ENCODE measurements around the gene HIVEP3.

The HIVEP3 gene

GRCh38 chr1:41859686-41860085 lies 59.0 kb downstream of the HIVEP3 start:
- in situ Hi-C loops (cut with MboI; ENCODE audit: low pct_unique_long_range_greater_than_20kb, low sequenced_read_pairs), result no loop called here
- DNase-seq, result no peak

- DNase-seq, result no peak
- in situ Hi-C loops (cut with MboI; ENCODE audit: low pct_unique_long_range_greater_than_20kb, low sequenced_read_pairs), result no loop called here
These were observed 61.8 kb downstream of the HIVEP3 start for GRCh38 chr1:41856944-41857285.

- no peak for DNase-seq
- in situ Hi-C loops (cut with MboI; ENCODE audit: low pct_unique_long_range_greater_than_20kb, low sequenced_read_pairs), result no loop called here
These were observed 62.4 kb downstream of the HIVEP3 start for GRCh38 chr1:41856151-41856943.

GRCh38 chr1:41855713-41856112 lies 63.0 kb downstream of the HIVEP3 start:
- in situ Hi-C loops (cut with MboI; ENCODE audit: low pct_unique_long_range_greater_than_20kb, low sequenced_read_pairs), result no loop called here
- DNase-seq, result no peak

GRCh38 chr1:41853907-41854306 lies 64.8 kb downstream of the HIVEP3 start:
- no peak for DNase-seq
- in situ Hi-C loops (cut with MboI; ENCODE audit: low pct_unique_long_range_greater_than_20kb, low sequenced_read_pairs), result no loop called here

- in situ Hi-C loops (cut with MboI; ENCODE audit: low pct_unique_long_range_greater_than_20kb, low sequenced_read_pairs), result no loop called here
- DNase-seq, result no peak
These were observed 66.6 kb downstream of the HIVEP3 start for GRCh38 chr1:41852091-41852490.

- DNase-seq, result peak; percentile 81
- in situ Hi-C loops (cut with MboI; ENCODE audit: low pct_unique_long_range_greater_than_20kb, low sequenced_read_pairs), result no loop called here
These were observed 67.1 kb downstream of the HIVEP3 start for GRCh38 chr1:41851589-41851988.

- DNase-seq, result no peak
- in situ Hi-C loops (cut with MboI; ENCODE audit: low pct_unique_long_range_greater_than_20kb, low sequenced_read_pairs), result no loop called here
These were observed 68.7 kb downstream of the HIVEP3 start for GRCh38 chr1:41850029-41850428.

- in situ Hi-C loops (cut with MboI; ENCODE audit: low pct_unique_long_range_greater_than_20kb, low sequenced_read_pairs), result no loop called here
- no peak for DNase-seq
These were observed 69.4 kb downstream of the HIVEP3 start for GRCh38 chr1:41849211-41849759.

- DNase-seq, result no peak
- in situ Hi-C loops (cut with MboI; ENCODE audit: low pct_unique_long_range_greater_than_20kb, low sequenced_read_pairs), result no loop called here
These were observed 70.3 kb downstream of the HIVEP3 start for GRCh38 chr1:41848216-41848952.

GRCh38 chr1:41847733-41848132 lies 71.0 kb downstream of the HIVEP3 start:
- in situ Hi-C loops (cut with MboI; ENCODE audit: low pct_unique_long_range_greater_than_20kb, low sequenced_read_pairs), result no loop called here
- DNase-seq, result no peak

GRCh38 chr1:41846625-41847405 lies 71.9 kb downstream of the HIVEP3 start:
- in situ Hi-C loops (cut with MboI; ENCODE audit: low pct_unique_long_range_greater_than_20kb, low sequenced_read_pairs), result no loop called here
- DNase-seq, result no peak

GRCh38 chr1:41844781-41845272 lies 73.9 kb downstream of the HIVEP3 start:
- in situ Hi-C loops (cut with MboI; ENCODE audit: low pct_unique_long_range_greater_than_20kb, low sequenced_read_pairs), result no loop called here
- no peak for DNase-seq

- in situ Hi-C loops (cut with MboI; ENCODE audit: low pct_unique_long_range_greater_than_20kb, low sequenced_read_pairs), result no loop called here
These were observed 74.5 kb downstream of the HIVEP3 start for GRCh38 chr1:41844255-41844654.

GRCh38 chr1:41842993-41843755 lies 75.5 kb downstream of the HIVEP3 start:
- no peak for DNase-seq
- in situ Hi-C loops (cut with MboI; ENCODE audit: low pct_unique_long_range_greater_than_20kb, low sequenced_read_pairs), result no loop called here

More at GRCh38 chr1:41844255-41844654, 74.5 kb downstream of the HIVEP3 start:
- no peak for DNase-seq

GRCh38 chr1:41842326-41842725 lies 76.4 kb downstream of the HIVEP3 start:
- DNase-seq, result no peak
- in situ Hi-C loops (cut with MboI; ENCODE audit: low pct_unique_long_range_greater_than_20kb, low sequenced_read_pairs), result no loop called here

- DNase-seq, result no peak
- in situ Hi-C loops (cut with MboI; ENCODE audit: low pct_unique_long_range_greater_than_20kb, low sequenced_read_pairs), result no loop called here
These were observed 78.0 kb downstream of the HIVEP3 start for GRCh38 chr1:41840592-41841246.

- DNase-seq, result peak; percentile 19
- in situ Hi-C loops (cut with MboI; ENCODE audit: low pct_unique_long_range_greater_than_20kb, low sequenced_read_pairs), result no loop called here
These were observed 80.5 kb downstream of the HIVEP3 start for GRCh38 chr1:41838266-41838665.

Measured in KBM-7 (cell line).